Mucosa of descending colon (tissue), 3 donors: ENCODE measurements around the gene DDX24. TPM values are rescaled to one million over a fixed set of nuclear protein-coding genes. Genes with fewer than 3 reads are reported as not detected.

ENCODE experiments used
- ATAC-seq: fragments of 200-7000 bp; cut with Tn5 transposase; one replicate; pipeline ENCODE4 v1.9.1; 2020; ENCODE audit warnings: mild to moderate bottlenecking, moderate library complexity
- DNase-seq, 3 donors: peaks; one replicate each; pipeline ENCODE4 v3.0.0-alpha.2; 2020
- H3K36me3 ChIP-seq: fragments of 200-600 bp; one replicate; pipeline ENCODE4 v1.8.0; 2021; ENCODE audit warnings: low read depth, mild to moderate bottlenecking
- H3K4me1 ChIP-seq: fragments of 200-600 bp; one replicate; pipeline ENCODE4 v1.8.0; 2021; ENCODE audit warnings: low read depth, mild to moderate bottlenecking
- H3K4me3 ChIP-seq: fragments of 200-600 bp; one replicate; pipeline ENCODE4 v1.8.0; 2021; ENCODE audit warnings: mild to moderate bottlenecking
- H3K9me3 ChIP-seq: fragments of 200-600 bp; one replicate; pipeline ENCODE4 v1.8.0; 2021; ENCODE audit warnings: mild to moderate bottlenecking
- intact Hi-C, 2 donors: fragments of 100-400 bp; cut with DNase I in 1 of 2; cut with micrococcal nuclease in 1 of 2; formaldehyde crosslinking; loops; one replicate each; pipeline versions ENCODE4 v1.11.0 to v1.11.1; 2022; cut with DNase I, micrococcal nuclease
- total RNA-seq, 3 donors: library from RNA; stranded (reverse); fragmentation: NEBNext Ultra II Directional in 2 of 3; extraction: Animal tissue kit (Norgen Biotek cat#: 25700) in 2 of 3; gene quantifications; one replicate each; pipeline versions ENCODE4 v1.2.1 to v1.2.4, GENCODE V29; 2021 to 2023
- TF ChIP-seq, protein P1 (sequence below): fragments of 200-600 bp; IDR thresholded peaks from one replicate; pipeline ENCODE4 v1.8.0; 2022; ENCODE audit warnings: antibody characterized with exemption, mild to moderate bottlenecking
- donor health status: DM: no; HTN: no; CAD: no; lungs with moderate emphysema.
- donor health status: DM: no; HTN: no; CAD: no.
- donor health status: DM: no; HTN: yes; CAD: no.

Gene DDX24
- total RNA-seq, 3 donors from 2014 or later = 90.6 to 197 (median 107) TPM

DNA sequence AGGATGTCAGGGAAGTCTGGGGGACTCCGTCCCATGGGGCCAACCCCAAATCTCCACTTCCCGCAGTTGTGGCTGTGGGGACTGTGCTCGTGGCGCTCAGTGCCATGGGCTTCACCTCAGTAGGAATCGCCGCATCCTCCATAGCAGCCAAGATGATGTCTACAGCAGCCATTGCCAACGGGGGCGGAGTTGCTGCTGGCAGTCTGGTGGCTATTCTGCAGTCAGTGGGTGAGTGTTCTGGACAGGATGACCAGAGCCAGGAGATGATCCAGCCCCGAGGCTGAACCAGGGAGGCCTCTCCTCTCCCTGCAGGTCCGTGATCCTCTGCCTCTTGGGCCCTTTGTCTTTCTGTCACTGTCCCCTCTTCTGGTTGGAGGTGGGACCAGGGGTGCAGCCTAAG lies 20.7 kb upstream of the DDX24 start:
- intact Hi-C loops = no loop called here
- peak in 1 of 3 donors; percentile 45 for DNase-seq
- Histone ChIP-seq H3K9me3 (no peaks in the 10 kb centered on the region), H3K4me1 (peaks cover 8% of the 10 kb centered on the region), H3K36me3 (no peaks in the 10 kb centered on the region), H3K4me3 (no peak overlapping the region)
- ATAC-seq = no peak
- TF ChIP-seq, protein P1, sequence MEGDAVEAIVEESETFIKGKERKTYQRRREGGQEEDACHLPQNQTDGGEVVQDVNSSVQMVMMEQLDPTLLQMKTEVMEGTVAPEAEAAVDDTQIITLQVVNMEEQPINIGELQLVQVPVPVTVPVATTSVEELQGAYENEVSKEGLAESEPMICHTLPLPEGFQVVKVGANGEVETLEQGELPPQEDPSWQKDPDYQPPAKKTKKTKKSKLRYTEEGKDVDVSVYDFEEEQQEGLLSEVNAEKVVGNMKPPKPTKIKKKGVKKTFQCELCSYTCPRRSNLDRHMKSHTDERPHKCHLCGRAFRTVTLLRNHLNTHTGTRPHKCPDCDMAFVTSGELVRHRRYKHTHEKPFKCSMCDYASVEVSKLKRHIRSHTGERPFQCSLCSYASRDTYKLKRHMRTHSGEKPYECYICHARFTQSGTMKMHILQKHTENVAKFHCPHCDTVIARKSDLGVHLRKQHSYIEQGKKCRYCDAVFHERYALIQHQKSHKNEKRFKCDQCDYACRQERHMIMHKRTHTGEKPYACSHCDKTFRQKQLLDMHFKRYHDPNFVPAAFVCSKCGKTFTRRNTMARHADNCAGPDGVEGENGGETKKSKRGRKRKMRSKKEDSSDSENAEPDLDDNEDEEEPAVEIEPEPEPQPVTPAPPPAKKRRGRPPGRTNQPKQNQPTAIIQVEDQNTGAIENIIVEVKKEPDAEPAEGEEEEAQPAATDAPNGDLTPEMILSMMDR = no peak

GRCh38 chr14:94100847-94101246 lies 19.8 kb upstream of the DDX24 start:
- H3K36me3 ChIP-seq = no peaks in the 10 kb centered on the region
- H3K4me1 ChIP-seq = peaks cover 8% of the 10 kb centered on the region
- DNase-seq (no peak), ATAC-seq (peak; percentile 5)
- intact Hi-C loops = no loop called here
- TF ChIP-seq, protein P1 = no peak
- H3K9me3 ChIP-seq = no peaks in the 10 kb centered on the region
- no peak overlapping the region for H3K4me3 ChIP-seq

DNA sequence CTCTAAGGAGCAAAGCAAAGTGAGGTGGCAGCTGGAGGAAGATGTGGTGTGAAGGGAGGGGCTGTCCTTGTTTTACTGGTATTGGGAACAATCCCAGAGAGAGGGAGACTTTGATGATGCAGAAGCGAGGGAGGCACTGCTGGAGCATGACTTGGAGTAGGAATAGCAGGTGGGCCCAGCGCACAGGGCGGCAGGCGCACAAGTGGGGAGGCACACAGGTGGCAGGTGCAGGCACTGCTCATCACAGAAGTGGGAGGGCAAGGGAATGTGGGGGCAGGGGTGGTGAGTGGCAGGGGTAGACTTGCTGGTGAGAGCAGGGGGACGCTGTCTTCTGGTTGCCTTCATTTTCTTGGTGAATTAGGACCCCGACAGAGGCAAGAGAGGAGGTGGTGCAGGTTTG lies 18.0 kb upstream of the DDX24 start:
- H3K36me3 ChIP-seq = no peaks in the 10 kb centered on the region
- peaks cover 8% of the 10 kb centered on the region for H3K4me1 ChIP-seq
- H3K9me3 ChIP-seq = no peaks in the 10 kb centered on the region
- H3K4me3 ChIP-seq = no peak overlapping the region
- DNase-seq (no peak), ATAC-seq (no peak)
- intact Hi-C loops = no loop called here
- TF ChIP-seq, protein P1 = no peak

DNA sequence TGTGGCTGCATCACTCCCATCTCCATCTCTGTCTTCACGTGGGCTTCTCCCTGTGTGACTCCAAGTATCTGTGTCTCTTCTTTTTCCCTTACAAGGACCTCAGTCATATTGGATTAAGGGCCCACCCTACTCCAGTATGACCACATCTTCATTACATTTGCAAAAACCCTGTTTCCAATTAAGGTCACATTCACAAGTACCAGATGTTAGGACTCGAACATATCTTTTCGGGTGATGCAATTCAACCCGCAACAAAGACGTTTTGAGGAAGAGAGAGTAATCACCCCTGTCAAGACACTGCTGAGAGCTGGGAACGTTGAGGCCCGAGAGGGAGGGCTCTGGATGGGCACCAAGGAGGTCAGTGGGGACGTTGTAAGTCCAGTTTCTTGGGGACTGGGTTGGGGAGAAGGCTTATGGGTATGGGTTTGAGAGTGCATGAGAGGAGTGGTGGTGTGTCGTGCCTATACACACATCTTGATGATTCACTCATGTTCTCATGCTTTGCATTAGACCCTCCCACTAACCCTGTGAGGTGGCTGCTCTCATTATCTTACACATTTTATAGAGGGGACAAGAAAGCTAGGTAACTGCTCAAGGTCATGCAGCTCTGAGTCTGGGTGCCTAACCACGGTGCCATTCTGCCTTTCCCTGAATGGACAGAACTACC lies 17.5 kb upstream of the DDX24 start:
- DNase-seq = no peak
- no peak for ATAC-seq
- Histone ChIP-seq H3K4me3 (no peak overlapping the region), H3K36me3 (no peaks in the 10 kb centered on the region), H3K9me3 (no peaks in the 10 kb centered on the region), H3K4me1 (peaks cover 6% of the 10 kb centered on the region)
- TF ChIP-seq, protein P1 = no peak
- intact Hi-C loops = no loop called here

GRCh38 chr14:94097091-94097490 lies 16.1 kb upstream of the DDX24 start:
- H3K4me3 ChIP-seq = no peak overlapping the region
- intact Hi-C loops = no loop called here
- no peaks in the 10 kb centered on the region for H3K36me3 ChIP-seq
- no peaks in the 10 kb centered on the region for H3K4me1 ChIP-seq
- no peak for DNase-seq
- no peak for ATAC-seq
- TF ChIP-seq, protein P1 = no peak
- no peaks in the 10 kb centered on the region for H3K9me3 ChIP-seq

GRCh38 chr14:94093418-94093817 lies 12.4 kb upstream of the DDX24 start:
- ATAC-seq (no peak), DNase-seq (no peak)
- TF ChIP-seq, protein P1 = no peak
- intact Hi-C loops = no loop called here
- no peaks in the 10 kb centered on the region for H3K4me1 ChIP-seq
- H3K9me3 ChIP-seq = no peaks in the 10 kb centered on the region
- no peak overlapping the region for H3K4me3 ChIP-seq
- no peaks in the 10 kb centered on the region for H3K36me3 ChIP-seq
